Measurements from ENCODE around the gene FAM3C.

Gene FAM3C

GRCh38 chr7:121339082-121339481, 57.0 kb downstream of the FAM3C start:
- no peaks in the 10 kb centered on the region for H3K9me3 ChIP-seq (ENCODE audit: low read length)
- H3K9ac ChIP-seq (ENCODE audit: low read length), result no peak overlapping the region
- H3K4me2 ChIP-seq (ENCODE audit: low read length), result no peak overlapping the region
- H3K27ac ChIP-seq (ENCODE audit: low read depth, low read length, poor library complexity, severe bottlenecking), result no peak overlapping the region
- no peak overlapping the region for H2AFZ ChIP-seq (ENCODE audit: low read length)
- H3F3A ChIP-seq (ENCODE audit: insufficient read depth, low read length), result no peaks in the 10 kb centered on the region
- H3K4me3 ChIP-seq (ENCODE audit: low read depth, low read length, poor library complexity, severe bottlenecking), result no peak overlapping the region
- no peaks in the 10 kb centered on the region for H3K27me3 ChIP-seq (ENCODE audit: insufficient read depth, low read length)
- no peaks in the 10 kb centered on the region for H4K20me1 ChIP-seq (ENCODE audit: insufficient read depth, low read length)
- no peaks in the 10 kb centered on the region for H3K79me2 ChIP-seq (ENCODE audit: insufficient read depth, low read length)
- peaks cover 25% of the 10 kb centered on the region for H3K4me1 ChIP-seq (ENCODE audit: insufficient read depth, low read length, severe bottlenecking)
- H3K36me3 ChIP-seq (ENCODE audit: insufficient read depth, low read length), result no peaks in the 10 kb centered on the region
- TF ChIP-seq EZH2 (IDR thresholded peaks at IDR 0.05; ENCODE audit: borderline replicate concordance, low read length) (no peak), CTCF (IDR thresholded peaks at IDR 0.05; ENCODE audit: low read length) (no peak)
- H3K9me2 ChIP-seq (ENCODE audit: low read depth, low read length), result no peaks in the 10 kb centered on the region

DNA sequence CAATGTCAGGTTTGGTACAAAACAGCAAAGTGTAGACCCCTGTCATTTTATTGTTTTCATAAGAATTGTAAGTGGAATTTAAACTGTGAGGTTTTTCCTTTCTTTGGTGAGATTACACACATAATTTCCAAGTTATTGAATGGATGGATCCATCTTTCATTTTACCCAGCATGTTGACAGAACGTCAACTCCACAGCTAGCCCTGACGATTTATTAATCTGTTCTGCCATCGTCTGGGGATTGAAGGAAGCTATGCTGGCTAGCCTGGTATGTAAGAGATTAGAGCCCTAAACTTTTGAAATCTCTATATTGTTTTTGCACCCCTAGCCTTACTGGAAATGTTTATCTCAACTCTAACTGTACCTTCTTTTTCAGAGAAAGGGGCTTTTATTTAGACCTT, 58.7 kb downstream of the FAM3C start:
- Histone ChIP-seq H3K79me2 (ENCODE audit: insufficient read depth, low read length) (no peaks in the 10 kb centered on the region), H3K4me3 (ENCODE audit: low read depth, low read length, poor library complexity, severe bottlenecking) (no peak overlapping the region), H3K27ac (ENCODE audit: low read depth, low read length, poor library complexity, severe bottlenecking) (peak overlapping the region; percentile 41), H3K27me3 (ENCODE audit: insufficient read depth, low read length) (no peaks in the 10 kb centered on the region), H3K4me2 (ENCODE audit: low read length) (peak overlapping the region; percentile 17; the same call in 1 of the 2 replicates), H3K9me2 (ENCODE audit: low read depth, low read length) (no peaks in the 10 kb centered on the region), H2AFZ (ENCODE audit: low read length) (peak overlapping the region; percentile 11; the same call in 1 of the 2 replicates), H3F3A (ENCODE audit: insufficient read depth, low read length) (no peaks in the 10 kb centered on the region), H3K9me3 (ENCODE audit: low read length) (no peaks in the 10 kb centered on the region), H3K36me3 (ENCODE audit: insufficient read depth, low read length) (no peaks in the 10 kb centered on the region), H4K20me1 (ENCODE audit: insufficient read depth, low read length) (no peaks in the 10 kb centered on the region), H3K4me1 (ENCODE audit: insufficient read depth, low read length, severe bottlenecking) (peaks cover 25% of the 10 kb centered on the region), H3K9ac (ENCODE audit: low read length) (peak overlapping the region; percentile 5; the same call in 1 of the 2 replicates)
- TF ChIP-seq CTCF (IDR thresholded peaks at IDR 0.05; ENCODE audit: low read length), result peak; percentile 98
- no peak for TF ChIP-seq EZH2 (IDR thresholded peaks at IDR 0.05; ENCODE audit: borderline replicate concordance, low read length)

DNA sequence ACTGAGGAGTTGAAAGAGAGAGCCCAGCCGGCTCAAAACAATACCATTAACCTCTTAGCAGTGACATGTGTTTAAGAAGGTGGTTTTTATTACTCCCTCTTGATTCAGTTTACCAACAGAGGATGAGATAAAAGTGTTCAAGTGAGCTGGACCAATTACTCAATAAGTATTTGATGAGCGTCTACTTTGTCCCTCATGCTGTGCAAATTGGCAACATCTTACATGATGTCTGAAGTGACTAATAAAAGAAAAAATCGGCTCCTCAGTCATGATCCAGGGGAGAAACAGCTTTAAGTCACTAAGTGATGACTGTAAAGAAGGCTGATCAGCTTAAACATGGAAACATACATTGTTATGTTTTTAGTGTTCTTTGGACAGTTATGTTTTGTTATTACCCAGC, 59.5 kb downstream of the FAM3C start:
- Histone ChIP-seq H3K9me2 (ENCODE audit: low read depth, low read length) (no peaks in the 10 kb centered on the region), H2AFZ (ENCODE audit: low read length) (peak overlapping the region; percentile 80), H3K4me1 (ENCODE audit: insufficient read depth, low read length, severe bottlenecking) (peaks cover 33% of the 10 kb centered on the region), H3K9ac (ENCODE audit: low read length) (peak overlapping the region; percentile 13; the same call in 1 of the 2 replicates), H3K79me2 (ENCODE audit: insufficient read depth, low read length) (no peaks in the 10 kb centered on the region), H3K4me3 (ENCODE audit: low read depth, low read length, poor library complexity, severe bottlenecking) (no peak overlapping the region), H3K36me3 (ENCODE audit: insufficient read depth, low read length) (no peaks in the 10 kb centered on the region), H3K27me3 (ENCODE audit: insufficient read depth, low read length) (no peaks in the 10 kb centered on the region), H4K20me1 (ENCODE audit: insufficient read depth, low read length) (no peaks in the 10 kb centered on the region), H3K4me2 (ENCODE audit: low read length) (peak overlapping the region; percentile 28), H3F3A (ENCODE audit: insufficient read depth, low read length) (no peaks in the 10 kb centered on the region), H3K9me3 (ENCODE audit: low read length) (no peaks in the 10 kb centered on the region), H3K27ac (ENCODE audit: low read depth, low read length, poor library complexity, severe bottlenecking) (peak overlapping the region; percentile 41)
- TF ChIP-seq EZH2 (IDR thresholded peaks at IDR 0.05; ENCODE audit: borderline replicate concordance, low read length) (no peak), CTCF (IDR thresholded peaks at IDR 0.05; ENCODE audit: low read length) (no peak)

Measured in OCI-LY1 (cell line).